Urinary bladder (tissue), 4 donors: ENCODE data around the gene COX20. TPM values are rescaled to one million over a fixed set of nuclear protein-coding genes. Genes with fewer than 3 reads are reported as not detected.

Source experiments
- DNase-seq: peaks from one replicate; pipeline ENCODE4 v3.0.0-alpha.2; 2015; ENCODE audit errors: extremely low spot score
- H3K27ac ChIP-seq: one replicate; pipeline ENCODE4 v1.5.1; 2013; ENCODE audit warnings: low read depth, mild to moderate bottlenecking, moderate library complexity
- H3K36me3 ChIP-seq: one replicate; pipeline ENCODE4 v1.6.1; 2013; ENCODE audit warnings: mild to moderate bottlenecking, moderate library complexity; ENCODE audit not compliant: insufficient read depth
- H3K4me1 ChIP-seq: one replicate; pipeline ENCODE4 v1.6.1; 2013; ENCODE audit warnings: mild to moderate bottlenecking, moderate library complexity; ENCODE audit not compliant: insufficient read depth
- H3K4me3 ChIP-seq: one replicate; pipeline ENCODE4 v1.5.1; 2013; ENCODE audit warnings: low read depth, low read length
- WGBS: extraction: QIAGEN DNeasy Blood & Tissue Kit; methylation state at CpG from one replicate; pipeline ENCODE4 v1.1.7; 2013; 5-methylcytosine and 5-hydroxymethylcytosine counted together
- polyA plus RNA-seq: library from polyadenylated mRNA; stranded (reverse); fragments of 200-250 nt; gene quantifications from one replicate; pipeline ENCODE4 v1.2.3, GENCODE V29; 2013
- total RNA-seq: library from RNA; depleted of rRNA; stranded (reverse); fragments of >200 nt; gene quantifications from one replicate; pipeline ENCODE4 v1.2.3, GENCODE V29; 2014
- donor health status: healthy with polysubstance abuse.
- donor health status: healthy.

Gene COX20
- total and polyA plus RNA-seq, 2 donors, result 48.0 to 62.6 TPM

- no peaks in the 10 kb centered on the region for H3K4me1 ChIP-seq
- 87% methylated on average over 4 of the region's 4 CpGs for WGBS
- peaks cover 4% of the 10 kb centered on the region for H3K36me3 ChIP-seq
- H3K27ac ChIP-seq, result no peak overlapping the region
- DNase-seq, result no peak
- H3K4me3 ChIP-seq, result no peak overlapping the region
Measured at GRCh38 chr1:244851546-244852231, 16.2 kb downstream of the COX20 start.

GRCh38 chr1:244852694-244853093 is 17.2 kb downstream of the COX20 start:
- no peaks in the 10 kb centered on the region for H3K4me1 ChIP-seq
- 93% methylated on average over 1 of the region's 1 CpG for WGBS

GRCh38 chr1:244854166-244854565 is 18.7 kb downstream of the COX20 start:
- Histone ChIP-seq H3K4me1 (no peaks in the 10 kb centered on the region), H3K4me3 (no peak overlapping the region), H3K36me3 (peaks cover 10% of the 10 kb centered on the region), H3K27ac (no peak overlapping the region)
- WGBS, result 68% methylated on average over 5 of the region's 5 CpGs
- no peak for DNase-seq

More at GRCh38 chr1:244852694-244853093, 17.2 kb downstream of the COX20 start:
- H3K4me3 ChIP-seq, result no peak overlapping the region
- no peak for DNase-seq
- peaks cover 10% of the 10 kb centered on the region for H3K36me3 ChIP-seq
- no peak overlapping the region for H3K27ac ChIP-seq

GRCh38 chr1:244854865-244855578 is 19.6 kb downstream of the COX20 start:
- 70% methylated on average over 7 of the region's 7 CpGs for WGBS
- H3K36me3 ChIP-seq, result peaks cover 10% of the 10 kb centered on the region

GRCh38 chr1:244857761-244858160 is 22.3 kb downstream of the COX20 start:
- no peak overlapping the region for H3K27ac ChIP-seq
- DNase-seq, result no peak
- peaks cover 3% of the 10 kb centered on the region for H3K4me1 ChIP-seq
- peaks cover 7% of the 10 kb centered on the region for H3K36me3 ChIP-seq
- 61% methylated on average over 3 of the region's 3 CpGs for WGBS
- no peak overlapping the region for H3K4me3 ChIP-seq

More at GRCh38 chr1:244854865-244855578, 19.6 kb downstream of the COX20 start:
- H3K4me3 ChIP-seq, result no peak overlapping the region
- no peak for DNase-seq
- H3K4me1 ChIP-seq, result peaks cover 1% of the 10 kb centered on the region
- no peak overlapping the region for H3K27ac ChIP-seq

GRCh38 chr1:244858357-244858756 is 22.9 kb downstream of the COX20 start:
- DNase-seq, result no peak
- H3K4me1 ChIP-seq, result peaks cover 3% of the 10 kb centered on the region
- 72% methylated on average over 1 of the region's 1 CpG for WGBS
- no peak overlapping the region for H3K4me3 ChIP-seq
- H3K36me3 ChIP-seq, result peaks cover 7% of the 10 kb centered on the region
- no peak overlapping the region for H3K27ac ChIP-seq

GRCh38 chr1:244860078-244860477 is 24.6 kb downstream of the COX20 start:
- Histone ChIP-seq H3K4me3 (no peak overlapping the region), H3K4me1 (peaks cover 3% of the 10 kb centered on the region), H3K36me3 (peaks cover 6% of the 10 kb centered on the region), H3K27ac (no peak overlapping the region)
- WGBS, result 51% methylated on average over 9 of the region's 9 CpGs
- DNase-seq, result no peak

- Histone ChIP-seq H3K4me3 (peak overlapping the region; percentile 6), H3K36me3 (peaks cover 6% of the 10 kb centered on the region), H3K27ac (no peak overlapping the region), H3K4me1 (peaks cover 3% of the 10 kb centered on the region)
- 4% methylated on average over 2 of the region's 2 CpGs for WGBS
- no peak for DNase-seq
Measured at GRCh38 chr1:244860914-244861610, 25.6 kb downstream of the COX20 start.

- DNase-seq, result no peak
- H3K36me3 ChIP-seq, result peaks cover 6% of the 10 kb centered on the region
- H3K27ac ChIP-seq, result no peak overlapping the region
- WGBS, result 3% methylated on average over 2 of the region's 2 CpGs
- peaks cover 3% of the 10 kb centered on the region for H3K4me1 ChIP-seq
- peak overlapping the region; percentile 33 for H3K4me3 ChIP-seq
Measured at GRCh38 chr1:244861683-244862082, 26.2 kb downstream of the COX20 start.

GRCh38 chr1:244862354-244862698 is 26.9 kb downstream of the COX20 start:
- peaks cover 2% of the 10 kb centered on the region for H3K36me3 ChIP-seq
- H3K4me1 ChIP-seq, result peaks cover 3% of the 10 kb centered on the region
- H3K4me3 ChIP-seq, result peak overlapping the region; percentile 99
- WGBS, result under 1% methylated on average over 7 of the region's 7 CpGs
- H3K27ac ChIP-seq, result no peak overlapping the region
- DNase-seq, result no peak

- DNase-seq, result peak; percentile 81
- Histone ChIP-seq H3K36me3 (no peaks in the 10 kb centered on the region), H3K4me1 (peaks cover 3% of the 10 kb centered on the region), H3K4me3 (peak overlapping the region; percentile 99), H3K27ac (peak overlapping the region; percentile 100)
- WGBS, result under 1% methylated on average over 87 of the region's 87 CpGs
Measured at GRCh38 chr1:244862699-244863490, 27.4 kb downstream of the COX20 start.

- no peak for DNase-seq
- Histone ChIP-seq H3K27ac (peak overlapping the region; percentile 100), H3K36me3 (no peaks in the 10 kb centered on the region), H3K4me3 (peak overlapping the region; percentile 99), H3K4me1 (peaks cover 3% of the 10 kb centered on the region)
- WGBS, result under 1% methylated on average over 92 of the region's 92 CpGs
Measured at GRCh38 chr1:244863491-244864252, 28.2 kb downstream of the COX20 start.
